ENCODE measurements around the gene KIAA1328.
"Not testable (repeated sequence)": the region's sequence is repeated elsewhere in the genome, so short reads cannot be mapped to it uniquely, and the experiment has no call there.

The KIAA1328 gene

GRCh38 chr18:36826556-36826955 is 2.4 kb upstream of the KIAA1328 start:
- no peak for DNase-seq

GRCh38 chr18:36828157-36828629 is 734 bp upstream of the KIAA1328 start:
- no peak for DNase-seq

DNA sequence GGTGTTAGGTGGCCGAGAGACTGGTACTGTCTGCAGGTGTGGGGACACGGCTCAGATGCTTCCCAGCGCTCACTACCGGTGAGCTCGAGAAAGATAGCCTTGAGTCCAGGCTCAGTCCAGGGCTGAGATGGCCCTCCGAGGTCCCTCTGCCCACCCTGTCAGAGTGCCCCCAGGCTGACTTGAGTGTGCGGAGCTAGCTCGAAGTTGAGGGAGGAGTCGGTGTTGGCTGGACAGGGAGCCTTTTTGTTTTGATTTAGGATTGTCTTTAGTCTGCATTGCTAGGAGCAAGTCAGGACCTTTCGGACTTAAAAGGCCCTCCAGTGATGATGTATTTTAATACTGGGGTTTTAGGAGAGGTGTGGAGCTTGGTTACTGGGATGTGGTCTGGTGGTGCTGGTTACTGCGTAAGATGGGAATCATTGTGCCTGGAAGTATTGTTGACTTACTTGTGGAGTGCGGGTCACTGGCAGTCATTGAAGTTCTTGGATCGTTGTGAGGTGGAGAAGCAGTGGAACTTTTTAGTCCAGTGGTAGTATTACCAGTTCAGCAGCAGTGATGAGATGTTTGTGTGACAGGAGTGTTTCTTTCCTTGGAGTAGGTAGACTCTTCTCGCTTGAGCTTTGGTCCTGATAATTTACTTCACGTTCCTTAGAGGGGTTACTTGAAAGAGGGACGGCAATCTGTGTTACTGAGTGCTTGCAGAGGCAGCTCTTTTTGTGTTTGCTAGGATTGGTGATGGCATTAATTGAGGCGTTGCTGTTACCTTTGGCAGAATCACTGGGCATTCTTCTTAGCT is 633 bp downstream of the KIAA1328 start:
- no peak for DNase-seq

GRCh38 chr18:36830158-36830495 is 1.2 kb downstream of the KIAA1328 start:
- DNase-seq: no peak

- DNase-seq: no peak
These were observed 2.2 kb downstream of the KIAA1328 start for GRCh38 chr18:36831139-36831538.

GRCh38 chr18:36833120-36833519 is 4.2 kb downstream of the KIAA1328 start:
- no peak for DNase-seq

GRCh38 chr18:36835927-36836326 is 7.0 kb downstream of the KIAA1328 start:
- DNase-seq: no peak

DNA sequence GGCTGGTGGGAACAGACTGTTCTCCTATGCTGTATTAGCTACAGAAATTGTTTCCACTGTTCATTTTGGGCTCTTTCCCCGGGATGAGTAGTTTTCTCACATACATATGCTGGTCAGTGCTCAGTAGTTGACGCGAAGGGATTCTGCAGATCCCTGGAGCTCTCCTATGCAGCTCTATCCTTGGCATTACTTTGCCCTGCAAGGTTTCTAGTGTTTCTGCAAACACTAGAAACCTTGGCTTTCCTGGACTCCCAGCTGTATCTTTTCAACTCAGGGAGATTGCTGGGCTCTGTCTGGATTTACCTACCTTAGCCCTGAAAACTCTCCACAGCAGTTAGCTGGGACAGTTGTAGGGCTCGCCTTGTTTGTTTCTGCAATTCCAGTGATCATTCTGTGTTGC is 10.9 kb downstream of the KIAA1328 start:
- DNase-seq: no peak

DNA sequence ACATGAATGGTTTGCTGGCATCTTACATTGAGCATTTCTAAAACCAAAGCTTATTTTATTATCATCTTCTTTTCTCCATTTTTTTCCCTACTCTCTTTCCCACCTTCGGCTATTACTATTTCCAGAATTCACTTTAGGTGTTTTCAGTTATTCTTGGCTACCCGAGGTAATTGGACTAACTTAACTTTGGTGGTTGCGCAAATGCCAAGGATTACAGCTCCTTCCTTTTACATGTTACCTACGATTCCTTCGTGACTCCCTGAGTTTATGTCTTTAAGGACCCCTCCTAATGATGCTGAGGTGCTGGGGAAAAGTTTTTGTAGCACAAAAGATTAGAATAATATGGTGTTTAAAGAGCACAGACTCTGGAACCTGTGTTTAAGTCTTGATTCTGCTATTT is 14.3 kb downstream of the KIAA1328 start:
- DNase-seq: no peak

- DNase-seq: no peak
These were observed 14.9 kb downstream of the KIAA1328 start for GRCh38 chr18:36843784-36844183.

- no peak for DNase-seq
These were observed 19.7 kb downstream of the KIAA1328 start for GRCh38 chr18:36848609-36849008.

GRCh38 chr18:36849288-36850006 is 20.5 kb downstream of the KIAA1328 start:
- DNase-seq: no peak

DNA sequence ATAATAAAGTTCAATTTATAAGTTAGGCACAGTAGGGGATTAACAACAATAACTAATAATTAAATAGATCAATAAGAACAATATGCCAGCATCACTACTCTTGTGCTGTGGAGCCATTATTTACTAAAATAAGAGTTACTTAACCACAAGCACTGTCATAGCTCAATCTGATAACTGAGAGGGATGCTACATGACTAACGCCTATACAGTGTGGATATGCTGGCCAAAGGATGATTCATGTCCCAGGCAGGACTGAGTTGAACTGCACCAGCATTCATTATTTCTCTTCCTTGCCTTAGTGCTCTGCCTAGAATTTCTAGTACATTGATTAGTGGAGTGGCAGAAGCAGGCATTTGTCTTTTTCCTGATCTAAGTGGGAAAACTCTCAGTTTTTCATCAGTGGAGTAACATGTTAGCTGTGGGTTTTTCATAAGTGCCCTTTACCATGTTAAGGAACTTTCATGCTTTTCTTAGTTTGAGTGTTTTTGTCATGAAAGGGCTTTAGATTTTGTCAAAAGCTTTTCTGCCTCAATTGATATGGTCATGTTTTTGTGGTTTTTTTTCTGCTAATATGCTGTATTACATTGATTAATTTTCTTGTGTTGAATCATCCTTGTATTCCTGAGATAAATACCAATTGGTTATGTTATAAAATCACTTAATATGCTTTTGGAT is 21.7 kb downstream of the KIAA1328 start:
- no peak for DNase-seq

- DNase-seq: no peak
These were observed 22.3 kb downstream of the KIAA1328 start for GRCh38 chr18:36851202-36851590.

DNA sequence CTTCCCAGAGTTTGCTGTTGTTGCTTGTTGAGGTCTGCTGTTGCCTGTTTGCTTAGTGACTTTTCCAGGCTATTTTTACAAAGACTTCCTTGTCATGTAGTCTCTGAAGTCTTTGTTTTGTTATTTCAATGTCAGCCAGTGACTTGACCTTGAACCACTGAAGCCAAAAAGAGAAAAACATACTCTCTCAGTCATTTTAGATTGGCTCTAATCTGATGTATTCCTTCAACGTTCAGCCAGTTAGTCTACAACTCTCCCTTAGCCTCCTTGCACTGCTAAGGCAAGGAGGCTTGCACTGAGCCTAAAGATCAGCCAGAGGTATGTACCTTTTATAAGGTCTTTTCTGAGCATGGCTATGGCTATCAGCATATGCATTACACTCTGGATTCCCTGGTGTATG is 27.9 kb downstream of the KIAA1328 start:
- DNase-seq: no peak

- no peak for DNase-seq
These were observed 33.3 kb downstream of the KIAA1328 start for GRCh38 chr18:36862182-36862581.

- no peak for DNase-seq
These were observed 38.1 kb downstream of the KIAA1328 start for GRCh38 chr18:36867056-36867455.

- no peak for DNase-seq
These were observed 42.9 kb downstream of the KIAA1328 start for GRCh38 chr18:36871801-36872200.

- no peak for DNase-seq
These were observed 43.4 kb downstream of the KIAA1328 start for GRCh38 chr18:36872329-36872728.

- DNase-seq: not testable (repeated sequence)
These were observed 44.9 kb downstream of the KIAA1328 start for GRCh38 chr18:36873826-36874225.

GRCh38 chr18:36879796-36880195 is 50.9 kb downstream of the KIAA1328 start:
- not testable (repeated sequence) for DNase-seq

DNA sequence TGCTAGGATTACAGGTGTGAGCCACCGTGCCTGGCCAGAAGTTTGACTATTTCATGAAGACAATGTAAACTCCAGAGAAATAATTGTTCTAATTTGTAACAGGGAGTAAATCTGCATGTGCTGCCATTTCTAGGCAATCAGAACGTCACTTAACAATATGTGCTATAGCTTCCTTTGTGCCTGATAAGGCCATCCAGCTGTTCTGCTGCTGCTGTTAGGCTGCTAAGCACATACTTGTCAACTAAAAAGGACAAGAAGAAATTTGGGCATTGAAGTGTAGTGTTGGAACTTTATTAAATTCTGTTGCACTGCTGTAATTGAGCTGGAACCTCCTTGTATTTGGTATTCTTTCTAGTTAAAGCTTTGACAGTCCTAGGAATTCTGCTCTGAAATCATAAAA is 57.1 kb downstream of the KIAA1328 start:
- DNase-seq: no peak

DNA sequence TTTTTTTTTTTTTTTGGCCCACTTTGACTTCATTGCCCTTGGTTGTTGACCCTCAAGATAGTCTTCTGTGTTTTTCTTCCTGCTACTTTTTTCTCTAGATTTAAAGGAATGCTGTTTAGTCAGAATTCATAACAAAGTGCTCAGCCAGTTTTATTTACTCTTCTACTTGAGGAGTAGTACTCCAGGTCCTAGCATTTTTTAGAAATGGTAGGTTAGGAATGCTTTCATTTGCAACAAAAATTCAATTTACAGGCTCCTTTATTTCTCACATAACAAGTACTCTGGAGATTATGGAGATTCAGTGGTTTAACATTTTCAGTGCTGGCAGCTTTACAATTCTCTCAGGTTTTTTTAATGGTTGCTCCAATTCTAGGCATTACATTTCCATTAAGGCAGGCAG is 58.2 kb downstream of the KIAA1328 start:
- DNase-seq: no peak

GRCh38 chr18:36887864-36888263 is 58.9 kb downstream of the KIAA1328 start:
- DNase-seq: no peak
